NCI-H524 treated with DMSO at 0.1 percent for 48 hours (cell line): ENCODE data around the gene CEP95.
A peak's percentile ranks its signal among the peaks of the same experiment; 100 is the strongest.
"Not testable (repeated sequence)": the region's sequence is repeated elsewhere in the genome, so short reads cannot be mapped to it uniquely, and the experiment has no call there.

Source experiments
- DNase-seq: peaks from one replicate; lab custom pipeline; 2025; lab: John Stamatoyannopoulos, UW

Gene CEP95

DNA sequence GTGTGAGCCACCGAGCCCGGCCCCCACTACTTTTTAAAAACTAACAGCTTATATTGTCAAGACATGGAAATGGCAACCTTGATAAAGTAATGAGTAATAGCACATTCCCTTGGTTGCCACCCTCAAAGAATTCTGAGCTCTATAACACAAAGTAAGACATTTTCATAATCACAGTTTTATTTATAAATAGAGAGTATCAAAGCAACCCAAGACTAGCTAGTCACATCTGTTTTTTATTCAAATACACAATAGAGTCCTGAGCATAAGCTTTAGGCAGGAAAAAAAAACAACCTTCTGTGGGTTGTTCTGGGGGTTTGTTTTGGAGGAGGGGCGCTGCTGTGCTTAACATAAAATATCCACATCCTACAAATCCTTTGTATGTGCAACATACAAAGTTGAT, 68.7 kb downstream of the CEP95 start:
- DNase-seq = no peak

- DNase-seq = not testable (repeated sequence)
Observed at GRCh38 chr17:64577025-64577424, 70.2 kb downstream of the CEP95 start.

DNA sequence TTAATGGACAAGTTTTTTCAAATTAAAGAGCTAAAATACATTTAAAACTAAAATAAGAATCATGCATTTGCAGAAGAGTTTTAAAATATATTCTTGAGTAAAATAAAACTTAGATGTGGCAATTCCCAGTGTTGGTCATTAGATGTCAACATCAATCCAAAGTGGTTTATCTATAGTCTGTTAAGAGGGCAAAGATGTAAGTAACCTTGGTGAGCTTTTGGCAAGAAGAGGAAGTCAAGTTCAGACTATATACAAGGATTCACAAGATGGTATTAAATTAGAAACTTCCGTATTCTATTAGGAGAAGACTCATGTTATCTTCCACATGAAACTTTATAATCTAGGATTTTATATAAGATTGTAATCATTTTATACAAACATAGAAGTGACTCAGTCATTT, 73.1 kb downstream of the CEP95 start:
- no peak for DNase-seq

- peak; percentile 40 for DNase-seq
Observed at GRCh38 chr17:64580384-64581315, 73.9 kb downstream of the CEP95 start.

- no peak for DNase-seq
Observed at GRCh38 chr17:64583038-64583437, 76.3 kb downstream of the CEP95 start.

- DNase-seq = no peak
Observed at GRCh38 chr17:64585146-64585545, 78.4 kb downstream of the CEP95 start.
